Breast epithelium (tissue), 3 donors: ENCODE measurements around the gene PDGFD.

ENCODE experiments used
- CTCF ChIP-seq, 3 donors: fragments of 450-650 bp; IDR thresholded peaks; one replicate each; pipeline ENCODE4 v1.5.1; 2016 to 2017; ENCODE audit warnings: antibody characterized with exemption in 3 of 3, mild to moderate bottlenecking in 3 of 3, moderate library complexity in 3 of 3
- POLR2A ChIP-seq: fragments of 450-650 bp; IDR thresholded peaks from one replicate; pipeline ENCODE4 v1.6.1; 2016; ENCODE audit warnings: antibody characterized with exemption, mild to moderate bottlenecking, moderate library complexity

- no peak for TF ChIP-seq CTCF (IDR thresholded peaks at IDR 0.05)
- TF ChIP-seq POLR2A: no peak
Observed at GRCh38 chr11:104104664-104105063, 59.3 kb downstream of the PDGFD start.
